Measurements from ENCODE around the gene CCDC91.

CCDC91 gene

DNA sequence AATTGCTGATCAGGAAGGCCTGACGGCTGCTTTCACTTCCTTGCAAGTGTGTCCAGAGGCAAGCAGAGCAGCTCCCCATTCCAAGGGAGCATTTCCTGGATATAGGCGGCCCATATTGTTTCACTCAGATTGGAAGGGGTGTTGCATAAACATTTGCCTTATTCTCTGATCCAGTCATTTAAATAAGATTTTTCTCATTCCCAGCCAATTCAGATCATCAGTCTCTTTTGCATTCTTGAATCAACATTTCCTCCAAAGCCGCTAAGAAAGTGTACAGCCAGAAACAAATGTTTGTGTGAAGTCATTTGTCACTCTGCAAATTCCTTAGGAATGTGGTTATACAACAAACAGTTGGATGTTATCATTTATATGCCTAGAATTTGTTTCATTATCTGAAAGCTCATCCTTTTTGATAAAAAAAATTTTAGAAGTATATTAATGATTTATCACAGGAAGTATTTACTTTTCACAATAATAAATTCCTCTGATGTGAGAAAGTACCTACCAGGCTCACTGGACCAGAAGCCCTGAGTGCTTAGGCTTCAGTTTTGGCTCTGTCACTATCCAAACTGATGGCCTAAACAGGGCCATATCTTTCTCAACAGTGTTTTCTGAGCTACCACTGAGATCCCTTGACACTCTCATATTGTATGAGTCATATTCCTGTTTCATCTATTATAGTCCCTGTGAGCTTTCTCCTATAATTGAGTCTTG is 379.6 kb downstream of the CCDC91 start:
- no peak for DNase-seq (ENCODE audit: extremely low spot score)
- no peak for TF ChIP-seq CTBP1 (IDR thresholded peaks at IDR 0.05; ENCODE audit: borderline replicate concordance)
- TF ChIP-seq FOXM1 (IDR thresholded peaks at IDR 0.05; ENCODE audit: borderline replicate concordance), result no peak
- TF ChIP-seq TARDBP (IDR thresholded peaks at IDR 0.05), result no peak
- no peak for TF ChIP-seq FOXK2 (IDR thresholded peaks at IDR 0.05)
- TF ChIP-seq, protein P1, sequence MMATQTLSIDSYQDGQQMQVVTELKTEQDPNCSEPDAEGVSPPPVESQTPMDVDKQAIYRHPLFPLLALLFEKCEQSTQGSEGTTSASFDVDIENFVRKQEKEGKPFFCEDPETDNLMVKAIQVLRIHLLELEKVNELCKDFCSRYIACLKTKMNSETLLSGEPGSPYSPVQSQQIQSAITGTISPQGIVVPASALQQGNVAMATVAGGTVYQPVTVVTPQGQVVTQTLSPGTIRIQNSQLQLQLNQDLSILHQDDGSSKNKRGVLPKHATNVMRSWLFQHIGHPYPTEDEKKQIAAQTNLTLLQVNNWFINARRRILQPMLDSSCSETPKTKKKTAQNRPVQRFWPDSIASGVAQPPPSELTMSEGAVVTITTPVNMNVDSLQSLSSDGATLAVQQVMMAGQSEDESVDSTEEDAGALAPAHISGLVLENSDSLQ (IDR thresholded peaks at IDR 0.05), result no peak
- TF ChIP-seq HDGF (IDR thresholded peaks at IDR 0.05; ENCODE audit: borderline replicate concordance), result no peak
- TF ChIP-seq NFRKB (IDR thresholded peaks at IDR 0.05), result no peak
- no peak for TF ChIP-seq L3MBTL2 (conservative IDR thresholded peaks at IDR 0.05)
- TF ChIP-seq FOXA1 (IDR thresholded peaks at IDR 0.05), result no peak
- no peak for TF ChIP-seq SP1 (IDR thresholded peaks at IDR 0.05)
- TF ChIP-seq LEF1 (IDR thresholded peaks at IDR 0.05; ENCODE audit: borderline replicate concordance), result no peak
- TF ChIP-seq SUZ12 (IDR thresholded peaks at IDR 0.05), result no peak
- no peak for TF ChIP-seq ELF4 (IDR thresholded peaks at IDR 0.05)
- no peak for TF ChIP-seq BHLHE40 (IDR thresholded peaks at IDR 0.05; ENCODE audit: borderline replicate concordance)
- no peak for TF ChIP-seq ZNF384 (IDR thresholded peaks at IDR 0.05)
- no peak for TF ChIP-seq ARNT (IDR thresholded peaks at IDR 0.05)
- ChIA-PET POLR2A (no interaction called here), CTCF (interaction anchor here (0.8 kb wide), 1 partner anchor 530 kb away, joined by 4 read pairs; no protein-coding TSS in a partner anchor)

DNA sequence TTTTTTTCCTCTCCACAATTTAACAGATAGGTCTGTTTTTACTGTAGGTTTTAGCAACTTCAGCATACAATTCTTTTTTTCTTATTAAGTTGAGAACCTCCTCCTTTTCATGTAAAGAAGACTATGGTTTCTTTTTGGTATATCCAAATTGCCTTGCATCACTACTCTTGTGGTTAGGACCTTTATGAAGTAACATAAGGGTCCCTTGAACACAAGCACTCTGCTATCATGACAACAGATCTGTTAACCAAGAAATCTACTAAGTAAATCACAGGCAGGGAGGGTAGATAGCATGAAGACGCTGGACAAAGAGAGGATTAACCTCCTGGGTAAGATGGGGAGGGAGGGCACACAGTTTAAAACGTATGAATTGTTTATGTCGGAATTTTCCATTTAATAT is 380.6 kb downstream of the CCDC91 start:
- no peak for DNase-seq (ENCODE audit: extremely low spot score)
- POLR2A ChIA-PET, result no interaction called here
- CTCF ChIA-PET, result no interaction called here
- TF ChIP-seq LEF1 (IDR thresholded peaks at IDR 0.05; ENCODE audit: borderline replicate concordance), result no peak

DNA sequence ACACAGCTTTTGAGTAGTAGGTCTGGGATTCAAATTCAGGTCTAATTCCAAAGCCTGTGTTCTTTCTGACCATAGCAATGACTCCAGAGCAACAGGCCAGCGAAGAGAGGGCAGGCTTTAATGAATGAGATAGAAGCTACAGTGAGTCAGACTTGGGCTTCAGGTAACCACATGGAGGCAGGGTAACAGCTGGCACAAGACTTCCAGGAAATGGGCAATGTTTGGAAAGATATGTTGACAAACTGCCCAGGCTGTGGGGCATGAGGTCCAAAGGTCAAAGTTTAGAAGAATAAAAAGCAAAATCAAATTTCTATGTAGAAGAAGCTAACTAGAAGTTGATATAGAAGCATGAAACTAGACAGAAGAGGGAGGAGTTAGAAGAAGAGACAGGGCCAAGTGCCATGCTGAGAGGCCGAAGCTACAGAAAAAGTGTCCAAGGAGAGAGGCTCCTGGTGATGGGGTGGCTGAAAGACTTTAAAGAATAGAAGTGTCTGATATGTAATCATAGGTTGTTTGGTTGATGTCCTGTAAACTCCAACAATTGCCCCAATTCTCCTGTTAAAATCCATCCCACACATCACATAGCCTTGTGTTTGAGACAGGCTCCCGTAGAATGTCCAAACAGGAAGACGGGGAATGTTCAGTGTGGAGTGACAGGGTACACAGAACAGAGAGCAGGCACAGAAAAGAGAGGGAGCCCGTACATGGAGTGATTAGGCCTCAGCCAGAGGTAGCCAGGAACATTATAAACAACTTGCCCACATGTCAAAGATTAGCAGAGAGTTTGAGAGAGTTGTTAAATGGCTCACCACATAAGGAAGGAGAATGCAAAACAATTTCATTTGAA is 384.7 kb downstream of the CCDC91 start:
- POLR2A ChIA-PET, result no interaction called here
- CTCF ChIA-PET, result no interaction called here
- TF ChIP-seq L3MBTL2 (conservative IDR thresholded peaks at IDR 0.05), result no peak
- no peak for DNase-seq (ENCODE audit: extremely low spot score)

DNA sequence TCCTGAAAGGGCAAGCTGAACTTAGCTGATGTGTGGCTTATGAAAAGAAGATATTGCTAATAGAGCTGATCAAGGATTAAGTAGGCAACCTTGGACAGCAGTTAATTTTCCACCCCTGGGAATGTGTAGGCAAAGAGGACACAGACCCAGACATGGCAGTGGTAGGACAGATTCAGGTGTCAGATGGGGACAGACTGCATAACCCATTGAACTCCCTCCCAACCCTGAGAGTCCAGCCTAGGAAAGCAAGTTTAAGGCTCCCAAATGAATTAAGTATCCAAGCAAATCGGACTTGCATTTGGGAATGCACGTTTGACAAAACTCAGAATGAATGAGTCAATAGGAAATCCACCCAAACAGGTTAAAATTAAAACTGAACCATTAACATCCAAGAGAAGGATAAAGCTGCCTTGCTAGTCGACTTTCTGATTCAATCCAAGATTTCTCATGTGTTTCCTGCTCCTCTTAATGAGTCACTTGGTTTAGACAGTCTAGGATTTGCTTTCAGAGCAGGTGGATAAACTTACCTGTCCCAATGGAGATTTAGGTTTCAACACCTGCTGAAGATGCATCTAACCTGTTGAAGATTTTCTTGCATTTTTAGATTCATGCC is 385.4 kb downstream of the CCDC91 start:
- TF ChIP-seq CTBP1 (IDR thresholded peaks at IDR 0.05; ENCODE audit: borderline replicate concordance) (no peak), ARNT (IDR thresholded peaks at IDR 0.05) (no peak), LEF1 (IDR thresholded peaks at IDR 0.05; ENCODE audit: borderline replicate concordance) (no peak), HDGF (IDR thresholded peaks at IDR 0.05; ENCODE audit: borderline replicate concordance) (no peak), ELF4 (IDR thresholded peaks at IDR 0.05) (no peak), FOXA1 (IDR thresholded peaks at IDR 0.05) (no peak), TARDBP (IDR thresholded peaks at IDR 0.05) (no peak), SP1 (IDR thresholded peaks at IDR 0.05) (no peak), L3MBTL2 (conservative IDR thresholded peaks at IDR 0.05) (no peak), BHLHE40 (IDR thresholded peaks at IDR 0.05; ENCODE audit: borderline replicate concordance) (no peak), FOXK2 (IDR thresholded peaks at IDR 0.05) (no peak), SUZ12 (IDR thresholded peaks at IDR 0.05) (no peak)
- POLR2A ChIA-PET, result no interaction called here
- DNase-seq (ENCODE audit: extremely low spot score), result no peak
- CTCF ChIA-PET, result no interaction called here

DNA sequence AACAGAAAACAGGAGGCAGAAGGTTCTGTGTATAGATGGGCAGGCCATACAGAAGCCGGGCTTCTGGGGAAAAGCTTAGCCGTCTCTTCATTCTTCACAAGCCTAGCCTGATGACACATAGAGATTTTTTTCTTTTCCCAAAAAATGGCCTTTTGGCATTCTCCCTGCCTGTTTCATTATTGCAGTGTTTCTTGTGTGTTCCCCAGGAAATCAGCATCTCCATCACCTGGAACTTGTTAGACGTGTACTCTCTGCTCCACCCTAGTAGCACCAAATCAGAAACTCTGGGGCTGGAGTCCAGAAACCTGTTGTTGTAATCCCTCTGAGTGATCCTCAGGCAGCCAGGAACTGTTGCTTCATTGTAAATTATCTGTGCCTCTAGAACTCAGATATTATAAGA is 388.1 kb downstream of the CCDC91 start:
- DNase-seq (ENCODE audit: extremely low spot score), result no peak
- CTCF ChIA-PET, result no interaction called here
- TF ChIP-seq LEF1 (IDR thresholded peaks at IDR 0.05; ENCODE audit: borderline replicate concordance), result no peak
- no peak for TF ChIP-seq FOXK2 (IDR thresholded peaks at IDR 0.05)
- TF ChIP-seq TARDBP (IDR thresholded peaks at IDR 0.05), result no peak
- no peak for TF ChIP-seq SUZ12 (IDR thresholded peaks at IDR 0.05)
- no peak for TF ChIP-seq HDGF (IDR thresholded peaks at IDR 0.05; ENCODE audit: borderline replicate concordance)
- TF ChIP-seq, protein P1 (IDR thresholded peaks at IDR 0.05), result no peak
- TF ChIP-seq ZNF384 (IDR thresholded peaks at IDR 0.05), result no peak
- TF ChIP-seq NFRKB (IDR thresholded peaks at IDR 0.05), result no peak
- TF ChIP-seq CTBP1 (IDR thresholded peaks at IDR 0.05; ENCODE audit: borderline replicate concordance), result no peak
- TF ChIP-seq SP1 (IDR thresholded peaks at IDR 0.05), result no peak
- no peak for TF ChIP-seq L3MBTL2 (conservative IDR thresholded peaks at IDR 0.05)
- TF ChIP-seq ARNT (IDR thresholded peaks at IDR 0.05), result no peak
- no peak for TF ChIP-seq FOXM1 (IDR thresholded peaks at IDR 0.05; ENCODE audit: borderline replicate concordance)
- TF ChIP-seq BHLHE40 (IDR thresholded peaks at IDR 0.05; ENCODE audit: borderline replicate concordance), result no peak
- no peak for TF ChIP-seq FOXA1 (IDR thresholded peaks at IDR 0.05)
- no peak for TF ChIP-seq ELF4 (IDR thresholded peaks at IDR 0.05)
- POLR2A ChIA-PET, result no interaction called here

DNA sequence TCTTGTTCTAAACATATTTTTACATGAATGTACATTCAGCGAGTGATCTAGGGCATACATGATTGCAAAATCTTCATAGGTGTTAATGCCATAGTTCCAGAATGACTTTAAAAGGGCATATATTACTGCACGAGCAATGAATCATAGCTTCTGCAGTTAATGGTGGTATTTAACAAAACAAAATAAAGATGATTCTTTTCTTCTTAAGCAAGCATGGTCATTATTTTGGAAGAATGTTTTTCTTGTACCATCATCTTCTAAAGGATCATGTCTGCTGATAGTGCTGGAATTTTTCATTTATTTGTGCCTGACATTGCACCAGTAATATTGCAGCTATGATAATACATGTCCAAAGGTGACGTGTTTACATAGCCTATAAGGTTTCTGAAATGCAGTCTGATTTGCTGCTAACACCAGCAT is 388.6 kb downstream of the CCDC91 start:
- no peak for TF ChIP-seq SUZ12 (IDR thresholded peaks at IDR 0.05)
- no peak for TF ChIP-seq L3MBTL2 (conservative IDR thresholded peaks at IDR 0.05)
- TF ChIP-seq FOXK2 (IDR thresholded peaks at IDR 0.05), result no peak
- no peak for TF ChIP-seq LEF1 (IDR thresholded peaks at IDR 0.05; ENCODE audit: borderline replicate concordance)
- TF ChIP-seq FOXA1 (IDR thresholded peaks at IDR 0.05), result no peak
- TF ChIP-seq TARDBP (IDR thresholded peaks at IDR 0.05), result no peak
- POLR2A ChIA-PET, result no interaction called here

More for the DNA sequence above, 388.6 kb downstream of the CCDC91 start:
- CTCF ChIA-PET, result no interaction called here
- DNase-seq (ENCODE audit: extremely low spot score), result no peak
